HepG2 (cell line): ENCODE data around the gene DIAPH3. TPM values are rescaled to one million over a fixed set of nuclear protein-coding genes. Genes with fewer than 3 reads are reported as not detected.

ENCODE experiments used
- HMGA1 ChIP-seq: sonication (generic); formaldehyde crosslinking; conservative IDR thresholded peaks from 2 replicates; pipeline ENCODE4 v1.4.0; 2020; ENCODE audit warnings: missing genetic modification reagents
- KAT2B ChIP-seq: fragments of 150-350 bp; IDR thresholded peaks from 2 replicates; pipeline ENCODE4 v1.6.1; 2014; ENCODE audit warnings: low read depth, low read length, borderline replicate concordance
- MTA3 ChIP-seq: sonication (generic); formaldehyde crosslinking; IDR thresholded peaks from 2 replicates; pipeline ENCODE4 v1.4.0; 2020; ENCODE audit warnings: missing genetic modification reagents
- PAF1 ChIP-seq: IDR thresholded peaks from 2 replicates; pipeline ENCODE4 v1.6.1; 2016; ENCODE audit warnings: missing genetic modification reagents, missing compliant biosample characterization
- RBAK ChIP-seq: sonication (generic); formaldehyde crosslinking; IDR thresholded peaks from 2 replicates; pipeline ENCODE4 v1.5.1; 2020; ENCODE audit warnings: mild to moderate bottlenecking, missing genetic modification reagents
- ZNF382 ChIP-seq: sonication (generic); formaldehyde crosslinking; IDR thresholded peaks from 2 replicates; pipeline ENCODE4 v1.5.0; 2020; ENCODE audit warnings: missing genetic modification reagents, mild to moderate bottlenecking, borderline replicate concordance
- ZNF44 ChIP-seq: sonication (generic); formaldehyde crosslinking; IDR thresholded peaks from 2 replicates; pipeline ENCODE4 v1.5.1; 2020; ENCODE audit warnings: mild to moderate bottlenecking, missing genetic modification reagents
- ZNF460 ChIP-seq: sonication (generic); formaldehyde crosslinking; IDR thresholded peaks from 2 replicates; pipeline ENCODE4 v1.5.1; 2020; ENCODE audit warnings: missing genetic modification reagents, mild to moderate bottlenecking, borderline replicate concordance
- polyA plus RNA-seq, 8 experiments: library from polyadenylated mRNA; depleted of rRNA in 3 of 8; stranded (reverse) in 7 of 8; unstranded in 1 of 8; fragments of >200 nt; fragmentation: Illumina TruSeq in 4 of 8; extraction: Trizol in 4 of 8; gene quantifications; 2 replicates each; pipeline versions ENCODE4 v1.2.1 to v1.2.3, GENCODE V29; 2011 to 2016; ENCODE audit warnings: low read depth in 4 of 8, missing spikeins in 1 of 8, mixed read lengths in 1 of 8; ENCODE audit not compliant: insufficient read depth in 1 of 8
- total RNA-seq, 5 experiments: library from RNA; depleted of rRNA; stranded (reverse); fragments of >200 nt; fragmentation: Illumina TruSeq; extraction: Trizol; gene quantifications; 2 replicates each; pipeline ENCODE4 v1.2.3, GENCODE V29; 2016; ENCODE audit warnings: low read depth in 1 of 5
- TF ChIP-seq, protein P1 (sequence below): IDR thresholded peaks from 2 replicates; pipeline ENCODE4 v1.6.1; 2016; ENCODE audit warnings: missing compliant biosample characterization, missing genetic modification reagents, borderline replicate concordance
- TF ChIP-seq, protein P2 (sequence below): sonication (generic); formaldehyde crosslinking; IDR thresholded peaks from 2 replicates; pipeline ENCODE4 v1.5.0; 2020; ENCODE audit warnings: mild to moderate bottlenecking, missing genetic modification reagents, borderline replicate concordance
- TF ChIP-seq, protein P3 (sequence below): sonication (generic); formaldehyde crosslinking; IDR thresholded peaks from 2 replicates; pipeline ENCODE4 v1.5.1; 2020; ENCODE audit warnings: missing genetic modification reagents, mild to moderate bottlenecking, borderline replicate concordance
- TF ChIP-seq, protein P4 (sequence below): sonication (generic); formaldehyde crosslinking; IDR thresholded peaks from 2 replicates; pipeline ENCODE4 v1.4.0; 2020; ENCODE audit warnings: missing genetic modification reagents
- TF ChIP-seq, protein P5 (sequence below): sonication (generic); formaldehyde crosslinking; IDR thresholded peaks from 2 replicates; pipeline ENCODE4 v1.5.1; 2020; ENCODE audit warnings: missing genetic modification reagents, mild to moderate bottlenecking, borderline replicate concordance
- TF ChIP-seq, protein P6 (sequence below): sonication (generic); formaldehyde crosslinking; IDR thresholded peaks from 2 replicates; pipeline ENCODE4 v1.4.0; 2020; ENCODE audit warnings: low read depth, missing genetic modification reagents

DIAPH3 gene
- total and polyA plus RNA-seq, 2 of the 13 experiments (the other 11 are each of a cell fraction or from before 2014, with no cell fraction given) = 4.0 to 9.3 TPM

DNA sequence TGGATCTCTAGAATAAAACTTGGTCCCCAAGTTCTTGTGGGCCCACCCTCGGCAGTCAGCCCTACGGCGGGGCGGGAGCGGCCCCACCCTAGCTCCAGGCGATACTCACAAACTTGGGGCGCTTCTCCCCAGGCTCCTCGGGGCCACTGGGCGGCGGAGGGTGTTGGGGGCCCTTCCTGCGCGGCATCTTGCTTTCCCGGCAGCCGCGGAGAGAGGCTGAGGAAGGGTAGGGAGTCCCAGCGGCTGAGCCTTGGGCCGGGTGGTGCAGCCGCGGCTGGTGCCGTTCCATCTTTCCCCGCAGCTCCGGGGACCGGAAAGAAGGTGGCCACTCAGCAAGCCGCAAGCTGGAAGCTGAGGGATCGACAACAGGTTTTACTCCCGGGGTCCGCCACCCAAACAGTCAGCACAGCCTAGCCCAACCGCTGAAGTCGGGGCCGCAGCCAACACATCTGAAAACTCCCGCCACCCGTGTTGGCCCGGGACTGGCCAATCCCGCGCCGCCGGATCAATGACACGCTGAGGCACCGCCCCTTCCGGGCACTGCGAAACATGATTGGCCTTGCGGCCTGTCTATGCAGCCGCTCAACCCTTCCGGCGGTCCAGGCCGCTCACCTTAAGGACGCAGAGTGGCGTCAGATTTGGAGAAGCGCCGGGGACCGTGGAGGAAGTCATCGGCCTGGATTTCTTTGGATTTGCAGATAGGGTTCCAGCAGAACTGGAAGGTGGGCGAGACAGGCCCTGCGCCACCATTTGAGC lies at the start of gene DIAPH3 (continued):
- no peak for TF ChIP-seq ZNF382 (CRISPR knock-in tag)
- TF ChIP-seq RBAK (CRISPR knock-in tag) = no peak
- TF ChIP-seq, protein P1, sequence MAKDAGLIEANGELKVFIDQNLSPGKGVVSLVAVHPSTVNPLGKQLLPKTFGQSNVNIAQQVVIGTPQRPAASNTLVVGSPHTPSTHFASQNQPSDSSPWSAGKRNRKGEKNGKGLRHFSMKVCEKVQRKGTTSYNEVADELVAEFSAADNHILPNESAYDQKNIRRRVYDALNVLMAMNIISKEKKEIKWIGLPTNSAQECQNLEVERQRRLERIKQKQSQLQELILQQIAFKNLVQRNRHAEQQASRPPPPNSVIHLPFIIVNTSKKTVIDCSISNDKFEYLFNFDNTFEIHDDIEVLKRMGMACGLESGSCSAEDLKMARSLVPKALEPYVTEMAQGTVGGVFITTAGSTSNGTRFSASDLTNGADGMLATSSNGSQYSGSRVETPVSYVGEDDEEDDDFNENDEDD (CRISPR knock-in tag) = peak; percentile 99
- TF ChIP-seq, protein P2, sequence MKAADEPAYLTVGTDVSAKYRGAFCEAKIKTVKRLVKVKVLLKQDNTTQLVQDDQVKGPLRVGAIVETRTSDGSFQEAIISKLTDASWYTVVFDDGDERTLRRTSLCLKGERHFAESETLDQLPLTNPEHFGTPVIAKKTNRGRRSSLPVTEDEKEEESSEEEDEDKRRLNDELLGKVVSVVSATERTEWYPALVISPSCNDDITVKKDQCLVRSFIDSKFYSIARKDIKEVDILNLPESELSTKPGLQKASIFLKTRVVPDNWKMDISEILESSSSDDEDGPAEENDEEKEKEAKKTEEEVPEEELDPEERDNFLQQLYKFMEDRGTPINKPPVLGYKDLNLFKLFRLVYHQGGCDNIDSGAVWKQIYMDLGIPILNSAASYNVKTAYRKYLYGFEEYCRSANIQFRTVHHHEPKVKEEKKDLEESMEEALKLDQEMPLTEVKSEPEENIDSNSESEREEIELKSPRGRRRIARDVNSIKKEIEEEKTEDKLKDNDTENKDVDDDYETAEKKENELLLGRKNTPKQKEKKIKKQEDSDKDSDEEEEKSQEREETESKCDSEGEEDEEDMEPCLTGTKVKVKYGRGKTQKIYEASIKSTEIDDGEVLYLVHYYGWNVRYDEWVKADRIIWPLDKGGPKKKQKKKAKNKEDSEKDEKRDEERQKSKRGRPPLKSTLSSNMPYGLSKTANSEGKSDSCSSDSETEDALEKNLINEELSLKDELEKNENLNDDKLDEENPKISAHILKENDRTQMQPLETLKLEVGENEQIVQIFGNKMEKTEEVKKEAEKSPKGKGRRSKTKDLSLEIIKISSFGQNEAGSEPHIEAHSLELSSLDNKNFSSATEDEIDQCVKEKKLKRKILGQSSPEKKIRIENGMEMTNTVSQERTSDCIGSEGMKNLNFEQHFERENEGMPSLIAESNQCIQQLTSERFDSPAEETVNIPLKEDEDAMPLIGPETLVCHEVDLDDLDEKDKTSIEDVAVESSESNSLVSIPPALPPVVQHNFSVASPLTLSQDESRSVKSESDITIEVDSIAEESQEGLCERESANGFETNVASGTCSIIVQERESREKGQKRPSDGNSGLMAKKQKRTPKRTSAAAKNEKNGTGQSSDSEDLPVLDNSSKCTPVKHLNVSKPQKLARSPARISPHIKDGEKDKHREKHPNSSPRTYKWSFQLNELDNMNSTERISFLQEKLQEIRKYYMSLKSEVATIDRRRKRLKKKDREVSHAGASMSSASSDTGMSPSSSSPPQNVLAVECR = peak; percentile 99
- TF ChIP-seq ZNF460 = no peak
- TF ChIP-seq, protein P3, sequence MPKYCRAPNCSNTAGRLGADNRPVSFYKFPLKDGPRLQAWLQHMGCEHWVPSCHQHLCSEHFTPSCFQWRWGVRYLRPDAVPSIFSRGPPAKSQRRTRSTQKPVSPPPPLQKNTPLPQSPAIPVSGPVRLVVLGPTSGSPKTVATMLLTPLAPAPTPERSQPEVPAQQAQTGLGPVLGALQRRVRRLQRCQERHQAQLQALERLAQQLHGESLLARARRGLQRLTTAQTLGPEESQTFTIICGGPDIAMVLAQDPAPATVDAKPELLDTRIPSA (CRISPR knock-in tag) = 0 out of 2 replicates have a peak, but pooled peaks have one; percentile 43
- TF ChIP-seq, protein P4, sequence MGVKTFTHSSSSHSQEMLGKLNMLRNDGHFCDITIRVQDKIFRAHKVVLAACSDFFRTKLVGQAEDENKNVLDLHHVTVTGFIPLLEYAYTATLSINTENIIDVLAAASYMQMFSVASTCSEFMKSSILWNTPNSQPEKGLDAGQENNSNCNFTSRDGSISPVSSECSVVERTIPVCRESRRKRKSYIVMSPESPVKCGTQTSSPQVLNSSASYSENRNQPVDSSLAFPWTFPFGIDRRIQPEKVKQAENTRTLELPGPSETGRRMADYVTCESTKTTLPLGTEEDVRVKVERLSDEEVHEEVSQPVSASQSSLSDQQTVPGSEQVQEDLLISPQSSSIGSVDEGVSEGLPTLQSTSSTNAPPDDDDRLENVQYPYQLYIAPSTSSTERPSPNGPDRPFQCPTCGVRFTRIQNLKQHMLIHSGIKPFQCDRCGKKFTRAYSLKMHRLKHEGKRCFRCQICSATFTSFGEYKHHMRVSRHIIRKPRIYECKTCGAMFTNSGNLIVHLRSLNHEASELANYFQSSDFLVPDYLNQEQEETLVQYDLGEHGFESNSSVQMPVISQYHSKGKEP (CRISPR knock-in tag) = no peak
- TF ChIP-seq PAF1 = no peak
- TF ChIP-seq MTA3 (CRISPR knock-in tag) = no peak
- TF ChIP-seq, protein P5, sequence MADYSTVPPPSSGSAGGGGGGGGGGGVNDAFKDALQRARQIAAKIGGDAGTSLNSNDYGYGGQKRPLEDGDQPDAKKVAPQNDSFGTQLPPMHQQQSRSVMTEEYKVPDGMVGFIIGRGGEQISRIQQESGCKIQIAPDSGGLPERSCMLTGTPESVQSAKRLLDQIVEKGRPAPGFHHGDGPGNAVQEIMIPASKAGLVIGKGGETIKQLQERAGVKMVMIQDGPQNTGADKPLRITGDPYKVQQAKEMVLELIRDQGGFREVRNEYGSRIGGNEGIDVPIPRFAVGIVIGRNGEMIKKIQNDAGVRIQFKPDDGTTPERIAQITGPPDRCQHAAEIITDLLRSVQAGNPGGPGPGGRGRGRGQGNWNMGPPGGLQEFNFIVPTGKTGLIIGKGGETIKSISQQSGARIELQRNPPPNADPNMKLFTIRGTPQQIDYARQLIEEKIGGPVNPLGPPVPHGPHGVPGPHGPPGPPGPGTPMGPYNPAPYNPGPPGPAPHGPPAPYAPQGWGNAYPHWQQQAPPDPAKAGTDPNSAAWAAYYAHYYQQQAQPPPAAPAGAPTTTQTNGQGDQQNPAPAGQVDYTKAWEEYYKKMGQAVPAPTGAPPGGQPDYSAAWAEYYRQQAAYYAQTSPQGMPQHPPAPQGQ (CRISPR knock-in tag) = no peak
- no peak for TF ChIP-seq KAT2B
- no peak for TF ChIP-seq ZNF44 (CRISPR knock-in tag)
- TF ChIP-seq, protein P6, sequence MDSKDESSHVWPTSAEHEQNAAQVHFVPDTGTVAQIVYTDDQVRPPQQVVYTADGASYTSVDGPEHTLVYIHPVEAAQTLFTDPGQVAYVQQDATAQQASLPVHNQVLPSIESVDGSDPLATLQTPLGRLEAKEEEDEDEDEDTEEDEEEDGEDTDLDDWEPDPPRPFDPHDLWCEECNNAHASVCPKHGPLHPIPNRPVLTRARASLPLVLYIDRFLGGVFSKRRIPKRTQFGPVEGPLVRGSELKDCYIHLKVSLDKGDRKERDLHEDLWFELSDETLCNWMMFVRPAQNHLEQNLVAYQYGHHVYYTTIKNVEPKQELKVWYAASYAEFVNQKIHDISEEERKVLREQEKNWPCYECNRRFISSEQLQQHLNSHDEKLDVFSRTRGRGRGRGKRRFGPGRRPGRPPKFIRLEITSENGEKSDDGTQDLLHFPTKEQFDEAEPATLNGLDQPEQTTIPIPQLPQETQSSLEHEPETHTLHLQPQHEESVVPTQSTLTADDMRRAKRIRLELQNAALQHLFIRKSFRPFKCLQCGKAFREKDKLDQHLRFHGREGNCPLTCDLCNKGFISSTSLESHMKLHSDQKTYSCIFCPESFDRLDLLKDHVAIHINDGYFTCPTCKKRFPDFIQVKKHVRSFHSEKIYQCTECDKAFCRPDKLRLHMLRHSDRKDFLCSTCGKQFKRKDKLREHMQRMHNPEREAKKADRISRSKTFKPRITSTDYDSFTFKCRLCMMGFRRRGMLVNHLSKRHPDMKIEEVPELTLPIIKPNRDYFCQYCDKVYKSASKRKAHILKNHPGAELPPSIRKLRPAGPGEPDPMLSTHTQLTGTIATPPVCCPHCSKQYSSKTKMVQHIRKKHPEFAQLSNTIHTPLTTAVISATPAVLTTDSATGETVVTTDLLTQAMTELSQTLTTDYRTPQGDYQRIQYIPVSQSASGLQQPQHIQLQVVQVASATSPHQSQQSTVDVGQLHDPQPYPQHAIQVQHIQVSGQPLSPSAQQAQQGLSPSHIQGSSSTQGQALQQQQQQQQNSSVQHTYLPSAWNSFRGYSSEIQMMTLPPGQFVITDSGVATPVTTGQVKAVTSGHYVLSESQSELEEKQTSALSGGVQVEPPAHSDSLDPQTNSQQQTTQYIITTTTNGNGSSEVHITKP (CRISPR knock-in tag) = no peak
- TF ChIP-seq HMGA1 (CRISPR knock-in tag) = no peak
